T-cell (primary cell): ENCODE results near the gene ACTN1. TPM values are rescaled to one million over a fixed set of nuclear protein-coding genes. Genes with fewer than 3 reads are reported as not detected.

Source experiments
- ATAC-seq, 4 experiments: fragments of 200-7000 bp in 3 of 4; fragments of 150-1000 bp in 1 of 4; cut with Tn5 transposase; replicated peaks in 1 of 4; 1 replicate in 3 of 4; 2 replicates in 1 of 4; pipeline ENCODE4 v1.10.0; 2021; ENCODE audit warnings: moderate library complexity in 3 of 4, mild to moderate bottlenecking in 2 of 4, moderate number of reproducible peaks in 1 of 4
- CTCF ChIA-PET, 2 donors: fragments of 300-600 bp; sonication (Branson Sonifier 250); formaldehyde crosslinking; loops; one replicate each; lab custom pipeline; 2022; ENCODE audit warnings: antibody characterized with exemption in 2 of 2; lab: Charles Lee
- POLR2A ChIA-PET, 2 donors: fragments of 300-600 bp; sonication (Branson Sonifier 250); formaldehyde crosslinking; loops; one replicate each; lab custom pipeline; 2022; ENCODE audit warnings: antibody characterized with exemption in 2 of 2; lab: Charles Lee
- DNase-seq, 35 experiments: peaks; one replicate each; pipeline versions ENCODE4 v3.0.0 to v3.0.0-alpha.2; 2013 to 2023
- H3K27ac ChIP-seq: one replicate; pipeline ENCODE4 v1.5.1; 2013; ENCODE audit warnings: low read length
- H3K27me3 ChIP-seq, 2 experiments: replicated peaks in 1 of 2; 1 replicate in 1 of 2; 2 replicates in 1 of 2; pipeline versions ENCODE4 v1.6.1 to v1.7.0; 2013; ENCODE audit warnings: low read length in 1 of 2, mixed read lengths in 1 of 2; ENCODE audit not compliant: control insufficient read depth in 2 of 2, insufficient read depth in 2 of 2; ENCODE audit errors: extremely low read depth in 1 of 2
- H3K36me3 ChIP-seq, 2 donors: 1 replicate in 1 of 2; 2 replicates in 1 of 2; pipeline versions ENCODE4 v1.6.1 to v1.7.0; 2013; ENCODE audit warnings: low read length in 1 of 2; ENCODE audit not compliant: control insufficient read depth in 2 of 2, insufficient read depth in 1 of 2; ENCODE audit errors: extremely low read depth in 1 of 2
- H3K4me1 ChIP-seq, 2 experiments: 1 replicate in 1 of 2; 2 replicates in 1 of 2; pipeline versions ENCODE4 v1.6.1 to v1.7.0; 2013; ENCODE audit warnings: low read length in 2 of 2, mixed read lengths in 1 of 2; ENCODE audit not compliant: insufficient read depth in 2 of 2, control insufficient read depth in 1 of 2; ENCODE audit errors: extremely low read depth in 1 of 2
- H3K4me3 ChIP-seq, 2 donors: 1 replicate in 1 of 2; 2 replicates in 1 of 2; pipeline versions ENCODE4 v1.5.1 to v1.7.0; 2013; ENCODE audit warnings: mild to moderate bottlenecking in 2 of 2, low read length in 1 of 2, moderate library complexity in 1 of 2; ENCODE audit not compliant: control insufficient read depth in 1 of 2; ENCODE audit errors: extremely low read depth in 1 of 2
- H3K9me3 ChIP-seq: 2 replicates; pipeline ENCODE4 v1.7.0; 2013
- H3K27ac Mint-ChIP-seq, 2 donors: one replicate each; pipeline ENCODE4 v1.8.0; 2020 to 2021; ENCODE audit warnings: mild to moderate bottlenecking in 2 of 2, mixed read lengths in 2 of 2
- H3K27me3 Mint-ChIP-seq, 2 donors: one replicate each; pipeline ENCODE4 v1.8.0; 2021 to 2022; ENCODE audit warnings: mixed read lengths in 2 of 2
- H3K36me3 Mint-ChIP-seq: one replicate; pipeline ENCODE4 v1.8.0; 2021; ENCODE audit warnings: mixed read lengths
- H3K4me1 Mint-ChIP-seq, 3 donors: one replicate each; pipeline ENCODE4 v1.8.0; 2020 to 2022; ENCODE audit warnings: mixed read lengths in 3 of 3, mild to moderate bottlenecking in 1 of 3
- H3K4me3 Mint-ChIP-seq, 3 donors: one replicate each; pipeline ENCODE4 v1.8.0; 2020 to 2022; ENCODE audit warnings: mild to moderate bottlenecking in 3 of 3, mixed read lengths in 3 of 3, moderate library complexity in 3 of 3
- H3K9me3 Mint-ChIP-seq, 3 donors: one replicate each; pipeline ENCODE4 v1.8.0; 2020 to 2022; ENCODE audit warnings: mixed read lengths in 3 of 3
- WGBS: methylation state at CpG from one replicate; pipeline ENCODE4 v1.1.5; 2013; ENCODE audit warnings: missing lambda C conversion rate; ENCODE audit not compliant: insufficient coverage; 5-methylcytosine and 5-hydroxymethylcytosine counted together
- total RNA-seq, 35 experiments: library from RNA in 6 of 35; stranded (reverse) in 6 of 35; fragments of 120-200 nt in 1 of 35; gene quantifications; one replicate each; pipeline versions ENCODE4 v1.2.1 to v1.2.4 and lab custom pipeline; 2013 to 2026

Gene ACTN1
- total RNA-seq, 5 donors from 2014 or later (not counting 1 experiment from before 2014, with no cell fraction given) = 84.8 to 219 (median 122) TPM

GRCh38 chr14:68960123-68960522, 19.0 kb downstream of the ACTN1 start:
- no peak for DNase-seq
- WGBS = no CpG with 5 or more reads among the region's 3 CpGs
- no peaks in the 10 kb centered on the region for H3K27me3 Mint-ChIP-seq
- peak overlapping the region; percentile 50 to 80 for H3K27ac Mint-ChIP-seq
- no peak overlapping the region for H3K27ac ChIP-seq
- peak overlapping the region in 1 of 3 donors; percentile 22 for H3K4me3 Mint-ChIP-seq
- H3K4me1 ChIP-seq = peaks cover 53 to 81% of the 10 kb centered on the region in 2 experiments
- no peak for ATAC-seq
- H3K4me1 Mint-ChIP-seq = peaks cover 90 to 99% (median 92%) of the 10 kb centered on the region in 3 donors
- H3K36me3 Mint-ChIP-seq = peaks cover 16% of the 10 kb centered on the region
- POLR2A ChIA-PET = interaction anchor here in 1 of 2 donors (1.7 kb wide), 1 partner anchor 9 kb away, joined by 6 read pairs; no protein-coding TSS in a partner anchor
- no peak overlapping the region for H3K4me3 ChIP-seq
- CTCF ChIA-PET = no interaction called here
- peaks cover 4% of the 10 kb centered on the region in 2 donors for H3K36me3 ChIP-seq
- no peaks in the 10 kb centered on the region for H3K9me3 ChIP-seq
- H3K9me3 Mint-ChIP-seq = no peaks in the 10 kb centered on the region
- peaks cover 0 to 4% of the 10 kb centered on the region in 2 experiments for H3K27me3 ChIP-seq

GRCh38 chr14:68959035-68959434, 20.1 kb downstream of the ACTN1 start:
- H3K36me3 ChIP-seq = peaks cover 2 to 4% of the 10 kb centered on the region in 2 donors
- Mint-ChIP-seq H3K27ac (peak overlapping the region in 1 of 2 donors; percentile 80), H3K27me3 (no peaks in the 10 kb centered on the region), H3K4me3 (peak overlapping the region in 2 of 3 donors; percentile 22 to 25), H3K36me3 (peaks cover 17% of the 10 kb centered on the region), H3K4me1 (peaks cover 88 to 96% (median 93%) of the 10 kb centered on the region in 3 donors), H3K9me3 (no peaks in the 10 kb centered on the region)
- no peak overlapping the region for H3K27ac ChIP-seq
- no peak overlapping the region for H3K4me3 ChIP-seq
- no peaks in the 10 kb centered on the region for H3K9me3 ChIP-seq
- H3K27me3 ChIP-seq = peaks cover 0 to under 1% of the 10 kb centered on the region in 2 experiments
- DNase-seq = no peak
- H3K4me1 ChIP-seq = peaks cover 43 to 73% of the 10 kb centered on the region in 2 experiments
- no peak for ATAC-seq
- POLR2A ChIA-PET = interaction anchor here (0.5 to 1.7 kb wide), 3 partner anchors 10 to 674 kb away, joined by 3 to 9 read pairs (median 6); no protein-coding TSS in a partner anchor
- CTCF ChIA-PET = no interaction called here
- WGBS = 76% methylated on average over 3 of the region's 4 CpGs

- Mint-ChIP-seq H3K27ac (peak overlapping the region in 1 of 2 donors; percentile 80), H3K4me1 (peaks cover 85 to 95% (median 90%) of the 10 kb centered on the region in 3 donors)
Measured at GRCh38 chr14:68958553-68958952, 20.5 kb downstream of the ACTN1 start.

GRCh38 chr14:68957775-68958174, 21.3 kb downstream of the ACTN1 start:
- peak overlapping the region in 1 of 3 donors; percentile 74 for H3K4me3 Mint-ChIP-seq
- ChIA-PET CTCF (interaction anchor here (0.6 to 1.3 kb wide), 2 partner anchors 29 to 50 kb away, joined by 3 to 4 read pairs; no protein-coding TSS in a partner anchor), POLR2A (no interaction called here)
- Histone ChIP-seq H3K27ac (no peak overlapping the region), H3K27me3 (no peaks in the 10 kb centered on the region), H3K36me3 (peaks cover 2 to 4% of the 10 kb centered on the region in 2 donors), H3K4me1 (peaks cover 33 to 70% of the 10 kb centered on the region in 2 experiments), H3K9me3 (no peaks in the 10 kb centered on the region), H3K4me3 (no peak overlapping the region)
- DNase-seq (no peak), ATAC-seq (no peak)
- H3K9me3 Mint-ChIP-seq = no peaks in the 10 kb centered on the region
- 83% methylated on average over 3 of the region's 12 CpGs for WGBS
- peak overlapping the region; percentile 23 to 88 for H3K27ac Mint-ChIP-seq
- no peaks in the 10 kb centered on the region for H3K27me3 Mint-ChIP-seq
- H3K4me1 Mint-ChIP-seq = peaks cover 82 to 95% (median 89%) of the 10 kb centered on the region in 3 donors
- peaks cover 14% of the 10 kb centered on the region for H3K36me3 Mint-ChIP-seq

More at GRCh38 chr14:68958553-68958952, 20.5 kb downstream of the ACTN1 start:
- ChIA-PET CTCF (no interaction called here), POLR2A (interaction anchor here (0.5 to 1.7 kb wide), 3 partner anchors 11 to 673 kb away, joined by 3 to 9 read pairs (median 6); no protein-coding TSS in a partner anchor)
- no peak for DNase-seq
- H3K36me3 Mint-ChIP-seq = peaks cover 16% of the 10 kb centered on the region
- H3K36me3 ChIP-seq = peaks cover 2 to 4% of the 10 kb centered on the region in 2 donors
- peak overlapping the region in 1 of 3 donors; percentile 22 for H3K4me3 Mint-ChIP-seq
- H3K27ac ChIP-seq = no peak overlapping the region
- peaks cover 39 to 71% of the 10 kb centered on the region in 2 experiments for H3K4me1 ChIP-seq
- no peak overlapping the region for H3K4me3 ChIP-seq
- no peaks in the 10 kb centered on the region for H3K27me3 Mint-ChIP-seq
- no peak for ATAC-seq
- H3K27me3 ChIP-seq = no peaks in the 10 kb centered on the region
- no peaks in the 10 kb centered on the region for H3K9me3 ChIP-seq
- H3K9me3 Mint-ChIP-seq = no peaks in the 10 kb centered on the region
- 90% methylated on average over 4 of the region's 6 CpGs for WGBS

- ATAC-seq (no peak), DNase-seq (no peak)
- Mint-ChIP-seq H3K4me3 (peak overlapping the region in 2 of 3 donors; percentile 32 to 74), H3K9me3 (no peaks in the 10 kb centered on the region), H3K27ac (peak overlapping the region; percentile 44 to 88), H3K27me3 (no peaks in the 10 kb centered on the region), H3K4me1 (peaks cover 81 to 95% (median 88%) of the 10 kb centered on the region in 3 donors), H3K36me3 (peaks cover 10% of the 10 kb centered on the region)
- CTCF ChIA-PET = interaction anchor here (0.8 to 1.3 kb wide), 3 partner anchors 17 to 1377 kb away, joined by 3 to 4 read pairs (median 3); no protein-coding TSS in a partner anchor
- 90% methylated on average over 1 of the region's 3 CpGs for WGBS
- Histone ChIP-seq H3K9me3 (no peaks in the 10 kb centered on the region), H3K27me3 (no peaks in the 10 kb centered on the region), H3K27ac (no peak overlapping the region), H3K4me3 (no peak overlapping the region), H3K4me1 (peaks cover 34 to 70% of the 10 kb centered on the region in 2 experiments), H3K36me3 (peaks cover 0 to 2% of the 10 kb centered on the region in 2 donors)
- POLR2A ChIA-PET = no interaction called here
Measured at GRCh38 chr14:68956724-68957123, 22.4 kb downstream of the ACTN1 start.

GRCh38 chr14:68955851-68956179, 23.3 kb downstream of the ACTN1 start:
- Histone ChIP-seq H3K4me1 (peaks cover 36 to 74% of the 10 kb centered on the region in 2 experiments), H3K27ac (no peak overlapping the region)

More at GRCh38 chr14:68955851-68956179, 23.3 kb downstream of the ACTN1 start:
- Mint-ChIP-seq H3K4me1 (peaks cover 82 to 95% (median 88%) of the 10 kb centered on the region in 3 donors), H3K27ac (peak overlapping the region; percentile 80 to 88), H3K4me3 (peak overlapping the region in 2 of 3 donors; percentile 47 to 74), H3K27me3 (no peaks in the 10 kb centered on the region), H3K36me3 (peaks cover 8% of the 10 kb centered on the region), H3K9me3 (no peaks in the 10 kb centered on the region)
- H3K27me3 ChIP-seq = no peaks in the 10 kb centered on the region
- H3K36me3 ChIP-seq = peaks cover 0 to 1% of the 10 kb centered on the region in 2 donors
- H3K4me3 ChIP-seq = no peak overlapping the region
- no peaks in the 10 kb centered on the region for H3K9me3 ChIP-seq
- POLR2A ChIA-PET = no interaction called here
- ATAC-seq = no peak
- 79% methylated on average over 2 of the region's 5 CpGs for WGBS
- CTCF ChIA-PET = interaction anchor here (0.6 kb wide), 2 partner anchors 28 to 100 kb away, joined by 3 to 5 read pairs; no protein-coding TSS in a partner anchor
- DNase-seq = no peak
